HepG2 (cell line): ENCODE data around the gene MXRA8. TPM values are rescaled to one million over a fixed set of nuclear protein-coding genes. Genes with fewer than 3 reads are reported as not detected.

Experiments used
- DPF2 ChIP-seq: sonication (generic); formaldehyde crosslinking; IDR thresholded peaks from 2 replicates; pipeline ENCODE4 v1.4.0; 2020; ENCODE audit warnings: mild to moderate bottlenecking, low read depth, missing genetic modification reagents, borderline replicate concordance
- FOXA1 ChIP-seq, 2 experiments: fragments of 450-650 bp in 1 of 2; sonication (generic) in 1 of 2; formaldehyde crosslinking in 1 of 2; IDR thresholded peaks; 2 replicates each; pipeline versions ENCODE4 v1.4.0 to v1.6.1; 2016 to 2020; ENCODE audit warnings: missing genetic modification reagents in 1 of 2
- KDM5A ChIP-seq: fragments of 200-600 bp; sonication (generic); IDR thresholded peaks from 2 replicates; pipeline ENCODE4 v1.7.0; 2018; ENCODE audit warnings: antibody characterized with exemption, mild to moderate bottlenecking, low read length, borderline replicate concordance
- MTF2 ChIP-seq: sonication (generic); formaldehyde crosslinking; IDR thresholded peaks from 2 replicates; pipeline ENCODE4 v1.5.0; 2020; ENCODE audit warnings: missing genetic modification reagents, borderline replicate concordance
- NFIB ChIP-seq: sonication (generic); formaldehyde crosslinking; IDR thresholded peaks from 2 replicates; pipeline ENCODE4 v1.9.0; 2021; ENCODE audit warnings: missing genetic modification reagents, mild to moderate bottlenecking, borderline replicate concordance
- POGZ ChIP-seq: sonication (generic); formaldehyde crosslinking; IDR thresholded peaks from 2 replicates; pipeline ENCODE4 v1.4.0; 2020; ENCODE audit warnings: mild to moderate bottlenecking, missing genetic modification reagents
- POLR2AphosphoS5 ChIP-seq: IDR thresholded peaks from 2 replicates; pipeline ENCODE4 v1.6.1; 2012; ENCODE audit warnings: low read depth, low read length
- TMF1 ChIP-seq: sonication (generic); formaldehyde crosslinking; IDR thresholded peaks from 2 replicates; pipeline ENCODE4 v1.8.1; 2022; ENCODE audit warnings: low read depth, missing genetic modification reagents
- TOE1 ChIP-seq: sonication (generic); formaldehyde crosslinking; IDR thresholded peaks from 2 replicates; pipeline ENCODE4 v1.4.0; 2020; ENCODE audit warnings: mild to moderate bottlenecking, missing genetic modification reagents
- ZBTB7A ChIP-seq: sonication (generic); formaldehyde crosslinking; IDR thresholded peaks from 2 replicates; pipeline ENCODE4 v1.8.0; 2022; ENCODE audit warnings: mild to moderate bottlenecking, missing genetic modification reagents
- ZNF282 ChIP-seq: fragments of 450-650 bp; IDR thresholded peaks from 2 replicates; pipeline ENCODE4 v1.6.1; 2018; ENCODE audit not compliant: partially characterized antibody
- polyA plus RNA-seq, 8 experiments: library from polyadenylated mRNA; depleted of rRNA in 3 of 8; stranded (reverse) in 7 of 8; unstranded in 1 of 8; fragments of >200 nt; fragmentation: Illumina TruSeq in 4 of 8; extraction: Trizol in 4 of 8; gene quantifications; 2 replicates each; pipeline versions ENCODE4 v1.2.1 to v1.2.3, GENCODE V29; 2011 to 2016; ENCODE audit warnings: low read depth in 4 of 8, missing spikeins in 1 of 8, mixed read lengths in 1 of 8; ENCODE audit not compliant: insufficient read depth in 1 of 8
- total RNA-seq, 5 experiments: library from RNA; depleted of rRNA; stranded (reverse); fragments of >200 nt; fragmentation: Illumina TruSeq; extraction: Trizol; gene quantifications; 2 replicates each; pipeline ENCODE4 v1.2.3, GENCODE V29; 2016; ENCODE audit warnings: low read depth in 1 of 5
- TF ChIP-seq, protein P1 (sequence below): sonication (generic); formaldehyde crosslinking; IDR thresholded peaks from 2 replicates; pipeline ENCODE4 v1.4.0; 2020; ENCODE audit warnings: missing genetic modification reagents
- TF ChIP-seq, protein P2 (sequence below): sonication (generic); formaldehyde crosslinking; IDR thresholded peaks from 2 replicates; pipeline ENCODE4 v1.4.0; 2020; ENCODE audit warnings: missing genetic modification reagents
- TF ChIP-seq, protein P3 (sequence below): sonication (generic); formaldehyde crosslinking; IDR thresholded peaks from 2 replicates; pipeline ENCODE4 v1.4.0; 2020; ENCODE audit warnings: mild to moderate bottlenecking, missing genetic modification reagents
- TF ChIP-seq, protein P4 (sequence below), 2 experiments: fragments of 450-650 bp in 1 of 2; sonication (generic) in 1 of 2; formaldehyde crosslinking; IDR thresholded peaks; 2 replicates each; pipeline versions ENCODE4 v1.5.0 to v1.8.0; 2020 to 2022; ENCODE audit warnings: mild to moderate bottlenecking in 1 of 2, missing genetic modification reagents in 1 of 2

The MXRA8 gene
- total and polyA plus RNA-seq, 2 of the 13 experiments (the other 11 are each of a cell fraction or from before 2014, with no cell fraction given): 19.8 to 44.8 TPM

DNA sequence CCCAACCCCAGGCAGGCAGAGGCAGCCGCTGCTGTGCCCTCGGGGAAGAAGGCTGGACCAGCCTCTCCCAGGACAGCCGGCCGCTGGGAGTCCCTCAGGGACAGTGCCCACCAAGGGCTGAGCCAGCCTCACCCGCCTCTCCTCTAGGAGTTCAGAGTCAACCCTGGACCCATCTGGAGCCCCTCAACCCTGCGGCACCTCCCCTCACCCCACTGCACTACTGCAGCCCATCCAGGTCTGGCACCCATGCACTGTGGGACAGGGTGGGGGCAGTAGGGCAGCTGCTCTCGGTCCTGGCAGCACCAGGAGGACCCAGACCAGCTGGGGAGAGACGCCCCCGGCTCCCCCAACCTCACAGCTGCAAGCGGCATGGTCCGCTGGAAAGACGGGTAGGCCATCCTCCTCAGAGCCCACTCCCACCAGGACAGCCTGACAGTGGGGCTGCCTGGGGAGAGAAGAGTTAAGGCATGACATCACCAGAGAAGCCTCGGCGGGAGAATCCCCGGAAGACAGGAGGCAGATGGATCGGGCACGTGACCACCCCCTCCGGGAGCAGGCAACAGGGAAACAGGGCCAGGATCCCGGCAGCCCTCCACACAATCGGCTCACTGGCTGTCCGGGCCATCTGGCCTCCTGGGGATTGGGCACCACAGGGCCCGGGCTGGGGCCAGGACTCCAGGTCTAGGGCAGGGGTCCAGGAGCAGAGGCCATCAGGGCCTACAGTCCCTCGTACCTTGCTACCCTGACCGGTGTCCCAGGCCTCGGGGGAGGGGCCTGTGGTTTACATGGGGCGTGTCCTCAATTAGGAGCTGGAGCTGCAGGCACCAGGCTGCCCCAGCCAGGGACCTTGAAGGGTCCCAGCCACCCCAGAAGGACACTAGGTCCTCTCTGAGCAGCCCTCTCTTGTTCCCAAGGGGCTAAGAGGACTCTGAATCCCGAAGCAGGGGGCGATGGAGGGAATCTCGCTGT lies 53.7 kb downstream of the MXRA8 start (continued):
- TF ChIP-seq, protein P1, sequence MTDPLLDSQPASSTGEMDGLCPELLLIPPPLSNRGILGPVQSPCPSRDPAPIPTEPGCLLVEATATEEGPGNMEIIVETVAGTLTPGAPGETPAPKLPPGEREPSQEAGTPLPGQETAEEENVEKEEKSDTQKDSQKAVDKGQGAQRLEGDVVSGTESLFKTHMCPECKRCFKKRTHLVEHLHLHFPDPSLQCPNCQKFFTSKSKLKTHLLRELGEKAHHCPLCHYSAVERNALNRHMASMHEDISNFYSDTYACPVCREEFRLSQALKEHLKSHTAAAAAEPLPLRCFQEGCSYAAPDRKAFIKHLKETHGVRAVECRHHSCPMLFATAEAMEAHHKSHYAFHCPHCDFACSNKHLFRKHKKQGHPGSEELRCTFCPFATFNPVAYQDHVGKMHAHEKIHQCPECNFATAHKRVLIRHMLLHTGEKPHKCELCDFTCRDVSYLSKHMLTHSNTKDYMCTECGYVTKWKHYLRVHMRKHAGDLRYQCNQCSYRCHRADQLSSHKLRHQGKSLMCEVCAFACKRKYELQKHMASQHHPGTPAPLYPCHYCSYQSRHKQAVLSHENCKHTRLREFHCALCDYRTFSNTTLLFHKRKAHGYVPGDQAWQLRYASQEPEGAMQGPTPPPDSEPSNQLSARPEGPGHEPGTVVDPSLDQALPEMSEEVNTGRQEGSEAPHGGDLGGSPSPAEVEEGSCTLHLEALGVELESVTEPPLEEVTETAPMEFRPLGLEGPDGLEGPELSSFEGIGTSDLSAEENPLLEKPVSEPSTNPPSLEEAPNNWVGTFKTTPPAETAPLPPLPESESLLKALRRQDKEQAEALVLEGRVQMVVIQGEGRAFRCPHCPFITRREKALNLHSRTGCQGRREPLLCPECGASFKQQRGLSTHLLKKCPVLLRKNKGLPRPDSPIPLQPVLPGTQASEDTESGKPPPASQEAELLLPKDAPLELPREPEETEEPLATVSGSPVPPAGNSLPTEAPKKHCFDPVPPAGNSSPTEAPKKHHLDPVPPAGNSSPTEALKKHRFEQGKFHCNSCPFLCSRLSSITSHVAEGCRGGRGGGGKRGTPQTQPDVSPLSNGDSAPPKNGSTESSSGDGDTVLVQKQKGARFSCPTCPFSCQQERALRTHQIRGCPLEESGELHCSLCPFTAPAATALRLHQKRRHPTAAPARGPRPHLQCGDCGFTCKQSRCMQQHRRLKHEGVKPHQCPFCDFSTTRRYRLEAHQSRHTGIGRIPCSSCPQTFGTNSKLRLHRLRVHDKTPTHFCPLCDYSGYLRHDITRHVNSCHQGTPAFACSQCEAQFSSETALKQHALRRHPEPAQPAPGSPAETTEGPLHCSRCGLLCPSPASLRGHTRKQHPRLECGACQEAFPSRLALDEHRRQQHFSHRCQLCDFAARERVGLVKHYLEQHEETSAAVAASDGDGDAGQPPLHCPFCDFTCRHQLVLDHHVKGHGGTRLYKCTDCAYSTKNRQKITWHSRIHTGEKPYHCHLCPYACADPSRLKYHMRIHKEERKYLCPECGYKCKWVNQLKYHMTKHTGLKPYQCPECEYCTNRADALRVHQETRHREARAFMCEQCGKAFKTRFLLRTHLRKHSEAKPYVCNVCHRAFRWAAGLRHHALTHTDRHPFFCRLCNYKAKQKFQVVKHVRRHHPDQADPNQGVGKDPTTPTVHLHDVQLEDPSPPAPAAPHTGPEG (CRISPR knock-in tag): no peak; the same call in 1 of the 2 replicates
- no peak for TF ChIP-seq NFIB (CRISPR knock-in tag)
- no peak for TF ChIP-seq ZNF282
- TF ChIP-seq FOXA1 (IDR thresholded peaks at IDR 0.05): no peak
- TF ChIP-seq FOXA1 (CRISPR knock-in tag; IDR thresholded peaks at IDR 0.05): no peak
- TF ChIP-seq, protein P2, sequence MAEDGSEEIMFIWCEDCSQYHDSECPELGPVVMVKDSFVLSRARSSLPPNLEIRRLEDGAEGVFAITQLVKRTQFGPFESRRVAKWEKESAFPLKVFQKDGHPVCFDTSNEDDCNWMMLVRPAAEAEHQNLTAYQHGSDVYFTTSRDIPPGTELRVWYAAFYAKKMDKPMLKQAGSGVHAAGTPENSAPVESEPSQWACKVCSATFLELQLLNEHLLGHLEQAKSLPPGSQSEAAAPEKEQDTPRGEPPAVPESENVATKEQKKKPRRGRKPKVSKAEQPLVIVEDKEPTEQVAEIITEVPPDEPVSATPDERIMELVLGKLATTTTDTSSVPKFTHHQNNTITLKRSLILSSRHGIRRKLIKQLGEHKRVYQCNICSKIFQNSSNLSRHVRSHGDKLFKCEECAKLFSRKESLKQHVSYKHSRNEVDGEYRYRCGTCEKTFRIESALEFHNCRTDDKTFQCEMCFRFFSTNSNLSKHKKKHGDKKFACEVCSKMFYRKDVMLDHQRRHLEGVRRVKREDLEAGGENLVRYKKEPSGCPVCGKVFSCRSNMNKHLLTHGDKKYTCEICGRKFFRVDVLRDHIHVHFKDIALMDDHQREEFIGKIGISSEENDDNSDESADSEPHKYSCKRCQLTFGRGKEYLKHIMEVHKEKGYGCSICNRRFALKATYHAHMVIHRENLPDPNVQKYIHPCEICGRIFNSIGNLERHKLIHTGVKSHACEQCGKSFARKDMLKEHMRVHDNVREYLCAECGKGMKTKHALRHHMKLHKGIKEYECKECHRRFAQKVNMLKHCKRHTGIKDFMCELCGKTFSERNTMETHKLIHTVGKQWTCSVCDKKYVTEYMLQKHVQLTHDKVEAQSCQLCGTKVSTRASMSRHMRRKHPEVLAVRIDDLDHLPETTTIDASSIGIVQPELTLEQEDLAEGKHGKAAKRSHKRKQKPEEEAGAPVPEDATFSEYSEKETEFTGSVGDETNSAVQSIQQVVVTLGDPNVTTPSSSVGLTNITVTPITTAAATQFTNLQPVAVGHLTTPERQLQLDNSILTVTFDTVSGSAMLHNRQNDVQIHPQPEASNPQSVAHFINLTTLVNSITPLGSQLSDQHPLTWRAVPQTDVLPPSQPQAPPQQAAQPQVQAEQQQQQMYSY: no peak
- TF ChIP-seq, protein P3, sequence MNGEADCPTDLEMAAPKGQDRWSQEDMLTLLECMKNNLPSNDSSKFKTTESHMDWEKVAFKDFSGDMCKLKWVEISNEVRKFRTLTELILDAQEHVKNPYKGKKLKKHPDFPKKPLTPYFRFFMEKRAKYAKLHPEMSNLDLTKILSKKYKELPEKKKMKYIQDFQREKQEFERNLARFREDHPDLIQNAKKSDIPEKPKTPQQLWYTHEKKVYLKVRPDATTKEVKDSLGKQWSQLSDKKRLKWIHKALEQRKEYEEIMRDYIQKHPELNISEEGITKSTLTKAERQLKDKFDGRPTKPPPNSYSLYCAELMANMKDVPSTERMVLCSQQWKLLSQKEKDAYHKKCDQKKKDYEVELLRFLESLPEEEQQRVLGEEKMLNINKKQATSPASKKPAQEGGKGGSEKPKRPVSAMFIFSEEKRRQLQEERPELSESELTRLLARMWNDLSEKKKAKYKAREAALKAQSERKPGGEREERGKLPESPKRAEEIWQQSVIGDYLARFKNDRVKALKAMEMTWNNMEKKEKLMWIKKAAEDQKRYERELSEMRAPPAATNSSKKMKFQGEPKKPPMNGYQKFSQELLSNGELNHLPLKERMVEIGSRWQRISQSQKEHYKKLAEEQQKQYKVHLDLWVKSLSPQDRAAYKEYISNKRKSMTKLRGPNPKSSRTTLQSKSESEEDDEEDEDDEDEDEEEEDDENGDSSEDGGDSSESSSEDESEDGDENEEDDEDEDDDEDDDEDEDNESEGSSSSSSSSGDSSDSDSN (CRISPR knock-in tag): no peak
- TF ChIP-seq, protein P4, sequence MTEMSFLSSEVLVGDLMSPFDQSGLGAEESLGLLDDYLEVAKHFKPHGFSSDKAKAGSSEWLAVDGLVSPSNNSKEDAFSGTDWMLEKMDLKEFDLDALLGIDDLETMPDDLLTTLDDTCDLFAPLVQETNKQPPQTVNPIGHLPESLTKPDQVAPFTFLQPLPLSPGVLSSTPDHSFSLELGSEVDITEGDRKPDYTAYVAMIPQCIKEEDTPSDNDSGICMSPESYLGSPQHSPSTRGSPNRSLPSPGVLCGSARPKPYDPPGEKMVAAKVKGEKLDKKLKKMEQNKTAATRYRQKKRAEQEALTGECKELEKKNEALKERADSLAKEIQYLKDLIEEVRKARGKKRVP (CRISPR knock-in tag; IDR thresholded peaks at IDR 0.05): no peak
- no peak for TF ChIP-seq TMF1 (CRISPR knock-in tag)
- no peak for TF ChIP-seq MTF2 (CRISPR knock-in tag)
- TF ChIP-seq POGZ (CRISPR knock-in tag): no peak
- no peak for TF ChIP-seq KDM5A
- TF ChIP-seq ZBTB7A (CRISPR knock-in tag): no peak
- TF ChIP-seq TOE1 (CRISPR knock-in tag): no peak
- TF ChIP-seq DPF2: no peak
- no peak for TF ChIP-seq POLR2AphosphoS5
